ENCODE data around the gene PIGU.
"Not testable (repeated sequence)": the region's sequence is repeated elsewhere in the genome, so short reads cannot be mapped to it uniquely, and the experiment has no call there.

PIGU gene

DNA sequence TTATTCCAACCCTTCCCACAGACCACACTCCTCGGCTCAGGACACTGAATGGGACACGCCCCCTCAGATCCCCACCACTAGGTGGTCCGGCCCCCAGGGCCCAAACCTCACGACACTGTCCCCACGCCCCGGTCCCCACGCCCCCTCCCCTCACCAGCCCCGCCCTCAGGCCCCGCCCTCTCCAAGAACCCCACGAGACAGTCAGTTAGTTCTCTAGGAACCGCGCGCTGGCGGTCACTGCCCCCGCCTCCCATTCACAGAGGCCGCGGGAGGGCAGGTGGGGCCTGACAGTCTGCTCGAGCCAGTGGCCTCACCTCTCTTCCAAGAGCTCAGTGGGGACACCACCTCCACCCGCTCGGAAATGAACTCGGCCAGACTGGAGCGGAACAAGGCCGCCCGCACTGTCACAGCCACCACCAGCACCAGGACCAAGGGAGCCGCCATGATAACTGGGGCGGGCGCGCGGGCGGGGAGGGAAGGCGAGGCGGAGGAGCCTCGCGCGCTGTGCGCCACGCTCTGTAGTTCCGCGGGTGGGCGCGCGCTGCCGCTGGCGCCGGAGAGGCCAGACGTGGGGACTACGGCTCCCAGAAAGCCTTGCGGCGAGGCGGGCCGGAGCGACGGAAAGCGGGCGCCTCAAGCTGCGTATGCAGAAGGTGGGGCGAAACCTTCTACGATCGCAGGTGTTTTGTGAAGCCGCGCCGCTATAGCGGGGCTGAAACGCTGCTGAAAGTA, at the start of gene PIGU:
PIGU (minus strand) TSS at position 451 of the 732 bp plus-strand sequence; CDS start at position 444, 7 bp downstream.
- peak; percentile 99 for DNase-seq

GRCh38 chr20:34724172-34724571, 47.3 kb upstream of the PIGU start:
- DNase-seq = no peak

- not testable (repeated sequence) for DNase-seq
Observed at GRCh38 chr20:34722560-34722959, 45.7 kb upstream of the PIGU start.

GRCh38 chr20:34720266-34720665, 43.4 kb upstream of the PIGU start:
- DNase-seq = no peak

DNA sequence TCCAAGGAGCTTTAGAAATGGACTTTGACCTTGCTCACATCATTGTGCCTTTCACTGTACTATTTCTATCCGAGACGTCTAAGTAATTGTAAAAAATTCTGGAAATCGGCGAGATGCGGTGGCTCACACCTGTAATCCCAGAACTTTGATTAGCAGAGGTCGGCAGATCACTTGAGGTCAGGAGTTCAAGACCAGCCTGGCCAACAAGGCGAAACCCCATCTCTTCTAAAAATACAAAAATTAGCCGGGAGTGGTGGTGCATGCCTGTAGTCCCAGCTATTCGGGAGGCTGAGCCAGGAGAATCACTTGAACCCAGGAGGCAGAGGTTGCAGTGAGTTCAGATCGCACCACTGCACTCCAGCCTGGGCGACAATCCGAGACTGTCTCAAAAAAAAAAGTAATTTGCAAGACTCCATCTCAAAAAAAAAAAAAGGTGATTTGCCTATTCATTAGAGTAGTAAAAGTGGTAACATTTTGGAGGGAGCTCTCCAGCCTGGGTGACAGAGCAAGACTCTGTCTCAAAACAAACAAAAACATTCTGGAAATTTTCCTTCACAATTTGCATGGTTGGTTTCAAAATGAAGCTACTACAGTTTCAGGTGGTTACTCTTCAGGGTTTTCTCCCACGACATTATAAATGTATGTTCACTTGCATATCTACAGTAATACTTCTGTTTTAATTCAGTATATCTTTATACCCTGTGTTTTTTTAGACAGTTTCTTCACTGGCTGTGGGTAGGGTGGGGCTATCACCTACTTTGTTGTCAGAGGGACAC, 42.5 kb upstream of the PIGU start:
- not testable (repeated sequence) for DNase-seq

GRCh38 chr20:34717230-34718095, 40.6 kb upstream of the PIGU start:
- no peak for DNase-seq

- no peak for DNase-seq
Observed at GRCh38 chr20:34716921-34717229, 40.0 kb upstream of the PIGU start.

DNA sequence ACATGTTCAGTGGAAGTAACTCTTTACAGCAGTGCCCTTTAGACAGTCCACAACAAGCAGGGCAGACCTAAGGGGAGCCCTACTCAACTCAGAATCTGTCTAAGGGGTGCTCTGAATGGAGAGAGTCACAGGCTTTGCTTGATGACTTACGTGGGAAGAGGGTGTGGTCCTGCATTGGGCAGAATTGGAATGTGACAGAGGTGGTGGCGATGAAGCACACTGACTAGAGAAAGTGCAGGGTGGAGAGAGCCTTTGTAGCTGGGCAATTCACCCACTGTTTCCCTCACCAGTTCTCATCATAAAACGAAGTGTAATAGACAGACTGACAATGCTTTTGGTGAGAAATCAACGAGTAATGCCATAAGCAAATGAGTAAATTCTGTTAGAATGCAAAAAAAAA, 38.5 kb upstream of the PIGU start:
- no peak for DNase-seq

DNA sequence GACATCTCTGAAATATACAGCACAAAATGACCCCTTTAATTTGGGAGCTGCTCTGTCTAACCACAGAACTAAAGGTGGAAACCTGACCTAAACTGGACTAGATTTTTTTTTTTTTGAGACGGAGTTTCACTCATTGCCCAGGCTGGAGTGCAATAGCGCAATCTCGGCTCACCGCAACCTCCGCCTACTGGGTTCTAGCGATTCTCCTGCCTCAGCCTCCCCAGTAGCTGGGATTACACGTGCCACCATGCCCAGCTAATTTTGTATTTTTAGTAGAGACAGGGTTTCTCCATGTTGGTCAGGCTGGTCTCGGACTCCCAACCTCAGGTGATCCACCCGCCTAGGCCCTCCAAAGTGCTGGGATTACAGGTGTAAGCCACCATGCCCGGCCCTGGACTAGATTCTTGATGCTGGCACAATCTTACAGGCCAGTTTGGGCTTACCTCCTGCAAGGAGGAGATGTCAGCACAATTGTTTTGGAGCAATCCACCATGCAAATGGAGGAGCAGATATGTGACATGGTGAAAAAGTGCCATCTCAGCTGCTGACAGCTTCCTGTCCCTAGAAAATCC, 37.1 kb upstream of the PIGU start:
- not testable (repeated sequence) for DNase-seq

DNA sequence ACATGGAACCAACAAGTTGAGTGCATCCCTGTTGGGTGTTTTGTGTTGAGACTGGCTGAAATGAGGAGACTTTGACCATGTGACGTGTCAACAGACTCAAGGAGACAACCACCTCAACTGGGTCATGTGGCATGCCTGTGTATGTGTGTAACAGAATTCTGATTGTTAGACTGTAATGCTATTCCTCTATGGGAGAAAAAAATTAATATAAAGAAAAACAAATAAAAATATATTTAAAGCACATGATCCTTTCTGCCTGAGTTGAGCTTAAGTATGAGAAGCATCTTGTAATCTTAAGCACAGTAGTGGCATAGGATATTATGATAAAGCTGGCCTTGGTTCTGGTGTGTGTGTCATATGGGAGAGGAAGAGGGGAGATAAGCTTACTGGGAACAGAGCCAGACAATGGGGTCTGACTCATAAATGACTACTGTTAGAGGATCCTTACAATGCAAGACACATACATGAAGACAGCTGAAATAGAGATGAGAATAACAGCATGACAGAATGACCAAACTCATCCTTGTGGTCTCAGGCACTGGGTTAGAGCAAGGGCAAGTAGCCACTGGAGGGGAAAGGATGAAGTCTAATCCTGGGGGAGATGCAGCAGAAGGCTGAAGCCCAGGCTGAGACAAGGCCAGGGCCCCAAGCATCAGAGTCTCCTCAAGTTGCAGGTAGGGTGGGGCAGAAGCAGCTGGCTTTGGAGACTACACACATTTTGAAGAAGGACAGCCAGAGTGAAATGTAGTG, 36.5 kb upstream of the PIGU start:
- peak; percentile 98 for DNase-seq

DNA sequence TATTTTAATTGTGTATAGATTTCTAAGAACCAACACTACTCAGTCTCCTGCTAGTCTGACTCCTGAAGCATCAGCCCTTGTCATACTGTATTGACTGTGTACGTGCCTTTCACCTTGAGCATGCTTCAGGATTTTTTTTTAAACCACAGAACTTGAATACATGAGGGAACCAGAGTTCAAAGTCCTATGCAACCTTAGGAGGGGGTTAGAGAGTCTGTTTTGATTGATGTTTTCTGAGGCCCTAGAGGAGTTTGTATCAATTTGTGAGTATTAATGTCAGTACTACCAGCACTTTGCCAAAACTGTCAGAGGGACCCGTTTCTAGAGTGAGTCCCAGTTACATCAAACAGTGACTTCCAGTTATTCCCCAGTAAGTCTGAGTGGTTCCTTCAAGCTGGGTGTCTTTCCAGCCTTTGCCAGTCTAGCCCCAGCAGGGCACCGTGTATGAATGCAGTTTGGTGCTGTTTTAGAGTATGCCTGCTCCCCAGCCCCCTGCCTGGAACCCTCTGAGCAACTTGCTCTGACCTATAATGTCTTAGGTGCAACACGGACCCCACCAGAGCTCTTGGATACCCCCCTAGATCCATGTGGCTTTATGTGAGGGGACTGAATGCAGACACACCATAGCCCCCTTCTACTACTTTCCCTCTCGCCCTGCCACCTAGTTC, 35.8 kb upstream of the PIGU start:
- no peak for DNase-seq

GRCh38 chr20:34711813-34712430, 35.0 kb upstream of the PIGU start:
- DNase-seq = no peak

DNA sequence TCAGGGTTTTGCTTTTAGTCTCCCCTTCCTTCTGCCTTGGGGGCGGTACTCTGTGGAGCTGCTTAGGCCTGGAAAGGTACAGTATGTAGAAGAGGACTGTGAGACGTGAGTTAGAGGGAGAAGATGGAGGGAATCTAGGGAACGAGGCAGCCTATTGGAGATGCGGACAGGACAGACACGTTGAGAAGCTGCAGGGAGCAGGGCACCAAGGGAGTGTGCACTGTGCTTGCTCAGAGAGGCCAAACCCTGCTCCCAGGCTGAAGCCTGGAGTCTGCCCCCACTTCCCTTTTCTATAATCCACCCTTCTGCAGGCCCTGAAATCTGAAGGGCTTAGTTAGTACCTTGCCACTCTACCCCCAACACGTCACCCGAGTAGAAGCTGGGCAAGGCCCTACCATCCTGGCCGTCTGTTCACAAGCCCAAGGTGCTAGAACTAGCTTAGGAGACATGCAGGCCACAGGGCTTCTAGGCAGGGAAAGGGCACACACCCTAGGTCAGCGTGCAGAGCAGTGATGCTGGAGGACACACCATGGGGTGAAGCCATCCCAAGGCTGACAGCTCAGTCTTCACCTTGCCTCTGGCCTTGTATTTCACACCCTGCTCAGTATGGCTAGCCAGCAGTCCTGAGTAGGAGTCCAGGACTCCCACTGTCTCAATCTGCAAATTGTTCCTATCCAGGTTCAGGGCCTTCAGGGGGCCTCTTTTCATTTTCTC, 34.1 kb upstream of the PIGU start:
- DNase-seq = peak; percentile 49

GRCh38 chr20:34710568-34710839, 33.6 kb upstream of the PIGU start:
- no peak for DNase-seq

- peak; percentile 84 for DNase-seq
Observed at GRCh38 chr20:34709831-34710567, 33.1 kb upstream of the PIGU start.

DNA sequence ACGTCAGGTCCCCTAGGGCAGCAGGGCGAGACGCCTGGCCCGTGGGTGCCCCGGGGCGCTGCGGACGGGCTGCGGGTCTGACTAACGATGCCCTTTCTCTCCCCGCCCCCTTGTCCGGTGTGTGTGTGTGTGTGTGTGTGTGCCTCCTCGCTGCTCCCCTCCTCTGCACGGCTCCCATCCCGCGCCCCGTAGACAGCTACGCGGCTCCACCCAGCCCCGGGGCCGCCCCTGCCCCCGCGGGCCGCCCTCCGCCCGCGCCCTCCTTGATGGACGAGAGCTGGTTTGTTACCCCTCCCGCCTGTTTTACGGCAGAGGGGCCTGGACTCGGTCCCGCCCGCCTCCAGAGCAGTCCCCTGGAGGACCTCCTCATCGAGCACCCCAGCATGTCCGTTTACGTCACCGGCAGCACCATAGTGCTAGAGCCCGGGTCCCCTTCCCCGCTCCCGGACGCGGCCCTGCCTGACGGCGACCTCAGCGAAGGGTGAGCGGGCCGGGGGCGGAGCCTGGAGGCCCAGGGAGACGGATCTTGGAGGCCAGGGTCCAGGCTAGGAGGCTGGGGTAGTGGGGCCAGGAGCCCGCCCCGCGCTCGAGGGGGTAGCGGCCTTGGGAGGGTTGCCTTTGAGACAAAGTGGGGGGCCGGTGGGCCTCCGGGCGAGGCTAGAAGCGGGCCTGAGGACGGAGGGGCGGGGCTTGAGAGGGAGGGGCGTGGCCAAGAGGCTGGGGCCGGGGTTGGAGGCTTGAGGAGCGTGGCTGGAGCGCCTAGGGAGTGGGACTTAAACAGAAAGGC, 32.3 kb upstream of the PIGU start:
- DNase-seq = peak; percentile 89

DNA sequence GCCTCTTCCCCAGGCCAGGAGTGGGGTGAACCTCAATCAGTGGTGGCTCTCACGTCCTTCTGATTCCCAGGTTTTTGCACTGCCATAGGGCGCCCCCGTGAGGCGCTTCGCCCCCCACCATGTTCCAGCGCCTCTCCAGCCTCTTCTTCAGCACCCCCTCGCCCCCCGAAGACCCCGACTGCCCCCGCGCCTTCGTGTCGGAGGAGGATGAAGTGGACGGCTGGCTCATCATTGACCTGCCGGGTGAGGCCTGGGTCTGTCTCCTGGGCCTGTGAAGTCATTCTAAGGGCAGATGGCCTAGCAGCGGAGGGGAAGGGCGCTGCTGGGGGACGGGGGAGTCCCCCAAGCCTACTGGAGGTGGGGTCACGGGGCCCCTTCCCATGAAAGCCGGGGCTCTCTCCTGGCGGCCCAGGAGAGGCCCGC, 31.7 kb upstream of the PIGU start:
- DNase-seq = peak; percentile 67

DNA sequence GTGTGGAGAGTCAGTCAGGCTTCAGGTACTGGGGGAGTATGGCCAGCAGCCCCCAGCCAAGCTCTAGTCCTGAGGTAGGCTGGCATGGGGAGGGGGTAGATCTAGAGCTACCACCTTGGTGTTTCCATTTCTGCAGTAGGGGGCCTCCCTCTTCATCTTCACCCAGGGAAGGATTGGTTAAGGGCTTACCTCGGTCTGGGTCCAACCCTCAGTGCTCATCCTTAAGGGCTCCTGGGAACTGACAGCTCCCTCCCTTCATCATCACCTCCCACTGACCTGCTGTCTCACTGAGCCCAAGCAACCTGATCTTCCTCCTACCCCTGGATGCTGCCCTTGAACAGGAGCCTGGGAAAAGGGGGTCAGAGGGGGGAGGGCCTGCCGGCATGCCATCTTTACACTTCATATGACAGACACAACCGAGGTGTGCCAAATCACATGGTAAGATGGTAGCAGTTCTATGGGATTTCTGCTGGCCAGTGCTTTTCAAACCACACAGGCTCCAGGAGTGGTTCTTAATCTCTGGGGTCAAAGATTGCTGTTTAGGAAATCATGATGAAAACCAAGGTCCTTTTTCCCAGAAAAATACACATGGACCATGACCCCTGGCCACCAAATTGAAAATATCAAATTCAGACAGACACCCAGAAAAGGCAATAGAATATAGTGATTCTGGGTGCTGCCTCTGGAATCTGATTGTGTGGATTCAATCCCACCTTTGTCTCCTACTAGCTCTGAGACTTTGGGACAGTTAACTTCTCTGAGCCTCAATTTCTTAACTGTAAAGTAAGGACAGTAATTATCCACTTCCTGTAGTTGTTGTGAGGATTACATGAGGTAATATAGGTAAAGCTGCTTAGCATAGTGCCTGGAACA, 30.3 kb upstream of the PIGU start:
- DNase-seq = no peak
